Urinary bladder (tissue), 4 donors: ENCODE data around the gene LCP2. TPM values are rescaled to one million over a fixed set of nuclear protein-coding genes. Genes with fewer than 3 reads are reported as not detected.
A peak's percentile ranks its signal among the peaks of the same experiment; 100 is the strongest.

Experiments
- DNase-seq: peaks from one replicate; pipeline ENCODE4 v3.0.0-alpha.2; 2015; ENCODE audit errors: extremely low spot score
- H3K27ac ChIP-seq: one replicate; pipeline ENCODE4 v1.5.1; 2013; ENCODE audit warnings: low read depth, mild to moderate bottlenecking, moderate library complexity
- H3K36me3 ChIP-seq: one replicate; pipeline ENCODE4 v1.6.1; 2013; ENCODE audit warnings: mild to moderate bottlenecking, moderate library complexity; ENCODE audit not compliant: insufficient read depth
- H3K4me1 ChIP-seq: one replicate; pipeline ENCODE4 v1.6.1; 2013; ENCODE audit warnings: mild to moderate bottlenecking, moderate library complexity; ENCODE audit not compliant: insufficient read depth
- H3K4me3 ChIP-seq: one replicate; pipeline ENCODE4 v1.5.1; 2013; ENCODE audit warnings: low read depth, low read length
- WGBS: extraction: QIAGEN DNeasy Blood & Tissue Kit; methylation state at CpG from one replicate; pipeline ENCODE4 v1.1.7; 2013; 5-methylcytosine and 5-hydroxymethylcytosine counted together
- polyA plus RNA-seq: library from polyadenylated mRNA; stranded (reverse); fragments of 200-250 nt; gene quantifications from one replicate; pipeline ENCODE4 v1.2.3, GENCODE V29; 2013
- total RNA-seq: library from RNA; depleted of rRNA; stranded (reverse); fragments of >200 nt; gene quantifications from one replicate; pipeline ENCODE4 v1.2.3, GENCODE V29; 2014
- donor health status: healthy with polysubstance abuse.
- donor health status: healthy.

Gene LCP2
- total and polyA plus RNA-seq, 2 donors: 8.4 to 8.5 TPM

DNA sequence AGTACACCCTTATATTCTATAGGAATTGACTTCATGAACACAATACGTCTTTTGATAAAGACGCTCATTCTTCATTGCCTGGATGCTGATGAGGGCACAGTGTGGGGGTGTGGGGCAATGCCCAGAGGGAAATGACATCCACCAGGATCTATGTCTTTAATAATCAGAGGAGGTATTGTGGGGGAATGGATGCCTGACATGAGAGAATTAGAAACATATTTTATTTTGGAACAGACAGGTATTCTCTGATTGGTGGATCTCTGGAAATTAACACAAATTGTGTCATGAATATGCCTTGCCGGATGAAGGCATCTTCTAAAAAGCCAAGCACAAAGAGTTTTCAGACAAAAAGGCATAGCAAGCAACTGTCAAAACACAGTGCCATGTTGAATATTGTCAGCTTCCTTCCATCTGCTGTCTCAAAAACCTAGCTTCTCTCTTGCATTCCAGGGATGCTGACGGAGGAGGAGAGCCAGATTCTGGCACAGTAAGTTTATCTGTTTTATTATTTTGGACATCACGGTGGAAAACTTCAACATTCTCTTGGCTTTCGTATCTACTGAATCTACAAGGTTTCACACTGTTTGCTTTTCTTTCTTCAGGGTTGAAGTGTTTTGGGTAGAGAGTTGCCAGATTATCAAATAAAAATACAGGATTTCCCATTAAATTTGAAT lies 68.7 kb downstream of the LCP2 start:
- no peak for DNase-seq
- Histone ChIP-seq H3K4me1 (peaks cover 2% of the 10 kb centered on the region), H3K4me3 (no peak overlapping the region), H3K36me3 (no peaks in the 10 kb centered on the region), H3K27ac (no peak overlapping the region)
- 58% methylated on average over 6 of the region's 6 CpGs for WGBS

DNA sequence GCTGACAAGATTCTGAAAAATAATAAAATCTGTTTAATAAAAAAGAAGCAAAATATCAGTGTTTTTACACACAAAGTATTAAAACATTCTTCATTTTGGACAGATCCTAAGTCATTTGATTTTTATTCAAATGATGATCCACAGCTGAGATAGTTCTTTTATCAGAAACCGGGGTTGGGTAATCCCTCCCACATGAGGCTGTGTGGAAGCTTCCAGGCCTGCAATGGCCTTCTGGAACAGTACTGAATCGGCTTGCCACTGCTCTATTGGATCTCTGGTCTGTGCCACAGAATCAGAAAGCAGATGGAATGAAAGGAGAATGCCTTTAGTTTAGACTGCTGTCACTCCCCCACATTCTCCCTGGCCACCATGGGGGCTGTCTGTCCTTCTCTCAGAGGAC lies 70.9 kb downstream of the LCP2 start:
- Histone ChIP-seq H3K4me1 (peaks cover 3% of the 10 kb centered on the region), H3K4me3 (no peak overlapping the region), H3K27ac (no peak overlapping the region), H3K36me3 (no peaks in the 10 kb centered on the region)
- WGBS: 50% methylated on average over 2 of the region's 2 CpGs
- no peak for DNase-seq

DNA sequence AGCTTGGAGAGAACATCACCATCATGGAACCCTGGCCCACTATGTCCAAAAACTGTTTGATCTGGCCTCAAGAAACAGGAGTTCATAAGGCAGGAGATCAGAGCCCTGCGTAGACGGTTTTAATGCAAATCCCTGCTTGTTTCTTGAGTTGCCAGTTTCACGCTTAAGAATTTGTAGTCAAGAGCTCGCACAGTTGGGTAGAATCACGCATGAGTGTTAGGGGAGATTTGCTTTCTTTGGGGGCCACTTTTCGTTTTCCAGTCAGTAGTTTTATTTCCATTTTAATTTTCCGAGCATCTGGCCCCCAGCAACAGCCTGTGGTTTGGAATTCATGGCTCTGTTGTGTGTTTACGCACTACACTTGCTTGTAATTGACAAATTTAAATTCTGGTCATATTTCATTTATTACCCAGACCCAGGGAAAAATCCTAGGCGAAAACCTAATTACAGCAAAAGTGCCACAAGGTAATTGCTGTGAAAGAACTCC lies 71.4 kb downstream of the LCP2 start:
- 81% methylated on average over 9 of the region's 9 CpGs for WGBS
- peaks cover 3% of the 10 kb centered on the region for H3K4me1 ChIP-seq
- no peak overlapping the region for H3K4me3 ChIP-seq
- no peaks in the 10 kb centered on the region for H3K36me3 ChIP-seq
- H3K27ac ChIP-seq: no peak overlapping the region
- no peak for DNase-seq

DNA sequence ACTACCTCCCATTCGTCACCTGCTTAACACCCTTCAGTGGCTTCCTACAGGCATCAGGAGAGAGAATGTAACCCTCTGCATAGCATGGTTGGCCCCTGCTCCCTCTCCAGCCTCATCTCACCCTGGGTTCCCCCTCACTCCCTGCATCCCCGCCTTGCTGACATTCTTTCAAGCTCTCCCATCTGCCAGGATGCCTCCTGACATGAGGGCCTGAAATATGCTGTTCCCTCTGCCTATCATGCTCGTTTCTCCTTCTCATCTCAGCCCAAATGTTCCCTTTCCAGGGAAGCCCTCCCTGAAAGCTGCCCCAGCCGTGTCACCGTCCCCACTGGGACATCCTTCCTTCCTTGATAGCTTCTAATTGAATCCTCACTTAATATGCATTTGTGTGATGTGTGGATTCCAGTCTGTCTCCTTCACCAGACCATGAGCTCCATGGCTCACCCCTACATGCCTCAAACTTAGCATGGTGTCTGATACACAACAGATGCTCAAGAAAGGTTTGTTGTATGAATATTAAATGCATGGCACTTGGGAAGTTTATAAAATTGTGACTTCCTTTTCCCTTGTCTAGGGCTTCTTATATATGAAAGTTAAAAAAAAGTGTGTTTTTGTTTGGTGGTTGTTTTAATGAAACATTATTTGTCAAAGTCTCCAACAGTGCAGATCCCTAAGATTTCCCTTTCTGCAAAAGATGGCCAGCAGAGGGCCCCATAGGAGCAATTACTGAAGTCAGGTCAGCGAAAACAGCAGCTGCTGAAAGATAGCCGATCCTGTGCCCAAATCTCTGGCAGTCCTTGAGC lies 72.0 kb downstream of the LCP2 start:
- Histone ChIP-seq H3K4me1 (peaks cover 3% of the 10 kb centered on the region), H3K27ac (no peak overlapping the region), H3K4me3 (no peak overlapping the region), H3K36me3 (no peaks in the 10 kb centered on the region)
- DNase-seq: no peak
- WGBS: 62% methylated on average over 7 of the region's 7 CpGs

GRCh38 chr5:170223906-170224305 lies 73.7 kb downstream of the LCP2 start:
- H3K36me3 ChIP-seq: no peaks in the 10 kb centered on the region
- H3K4me3 ChIP-seq: no peak overlapping the region
- DNase-seq: no peak
- 86% methylated on average over 5 of the region's 5 CpGs for WGBS
- no peak overlapping the region for H3K27ac ChIP-seq
- H3K4me1 ChIP-seq: peaks cover 3% of the 10 kb centered on the region

GRCh38 chr5:170223360-170223759 lies 74.2 kb downstream of the LCP2 start:
- no peaks in the 10 kb centered on the region for H3K36me3 ChIP-seq
- H3K27ac ChIP-seq: no peak overlapping the region
- peaks cover 3% of the 10 kb centered on the region for H3K4me1 ChIP-seq
- H3K4me3 ChIP-seq: no peak overlapping the region
- DNase-seq: no peak

GRCh38 chr5:170221327-170221741 lies 76.2 kb downstream of the LCP2 start:
- Histone ChIP-seq H3K36me3 (no peaks in the 10 kb centered on the region), H3K27ac (peak overlapping the region; percentile 57), H3K4me1 (peaks cover 3% of the 10 kb centered on the region), H3K4me3 (no peak overlapping the region)
- DNase-seq: peak; percentile 48
- 29% methylated on average over 6 of the region's 6 CpGs for WGBS

DNA sequence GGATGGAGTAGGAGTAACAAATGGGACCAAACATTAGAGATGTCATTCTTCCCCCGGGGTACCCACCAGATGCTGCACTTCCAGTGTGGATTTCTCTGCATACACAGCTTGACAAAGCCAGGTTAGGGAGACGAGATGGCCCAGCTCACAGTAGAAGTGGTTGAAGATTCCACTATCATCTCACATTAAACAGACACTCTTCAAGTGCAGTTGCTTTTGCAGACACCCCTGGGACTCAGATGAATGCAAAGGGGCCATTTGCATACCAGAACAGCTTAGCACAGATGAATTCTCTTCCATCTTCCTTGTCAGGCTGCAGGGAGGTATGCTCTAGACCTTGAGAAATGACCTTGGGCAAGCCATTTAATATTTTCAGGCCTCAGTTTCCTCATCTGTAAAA lies 77.4 kb downstream of the LCP2 start:
- H3K4me1 ChIP-seq: peaks cover 3% of the 10 kb centered on the region
- H3K27ac ChIP-seq: no peak overlapping the region
- 79% methylated on average over 2 of the region's 2 CpGs for WGBS

DNA sequence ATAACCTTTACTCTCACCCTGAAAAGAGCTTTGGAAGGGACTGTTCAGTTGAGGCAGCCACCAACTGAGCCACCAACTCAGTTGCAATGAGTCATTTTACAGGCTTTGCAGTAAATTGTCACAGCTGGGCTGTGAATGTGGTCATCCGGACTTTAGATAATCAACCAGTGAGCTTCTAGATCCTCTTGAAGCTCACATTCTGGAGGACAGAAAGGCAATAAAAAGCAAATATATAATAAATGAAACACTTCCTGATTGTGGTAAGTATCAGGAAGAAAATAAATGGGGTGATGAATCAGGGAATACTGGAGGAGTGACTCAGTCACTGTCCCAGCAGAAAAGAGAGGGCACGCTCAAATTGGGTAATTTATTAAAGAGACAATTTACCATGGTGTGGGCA lies 78.0 kb downstream of the LCP2 start:
- 62% methylated on average over 2 of the region's 2 CpGs for WGBS

More for the DNA sequence above, 77.4 kb downstream of the LCP2 start:
- no peak for DNase-seq
- Histone ChIP-seq H3K4me3 (no peak overlapping the region), H3K36me3 (no peaks in the 10 kb centered on the region)

GRCh38 chr5:170218726-170219125 lies 78.9 kb downstream of the LCP2 start:
- Histone ChIP-seq H3K36me3 (no peaks in the 10 kb centered on the region), H3K4me1 (no peaks in the 10 kb centered on the region), H3K27ac (no peak overlapping the region), H3K4me3 (no peak overlapping the region)
- WGBS: 56% methylated on average over 1 of the region's 1 CpG
- no peak for DNase-seq

More for the DNA sequence above, 78.0 kb downstream of the LCP2 start:
- no peak overlapping the region for H3K4me3 ChIP-seq
- peaks cover 3% of the 10 kb centered on the region for H3K4me1 ChIP-seq
- H3K27ac ChIP-seq: no peak overlapping the region
- H3K36me3 ChIP-seq: no peaks in the 10 kb centered on the region
- DNase-seq: no peak

DNA sequence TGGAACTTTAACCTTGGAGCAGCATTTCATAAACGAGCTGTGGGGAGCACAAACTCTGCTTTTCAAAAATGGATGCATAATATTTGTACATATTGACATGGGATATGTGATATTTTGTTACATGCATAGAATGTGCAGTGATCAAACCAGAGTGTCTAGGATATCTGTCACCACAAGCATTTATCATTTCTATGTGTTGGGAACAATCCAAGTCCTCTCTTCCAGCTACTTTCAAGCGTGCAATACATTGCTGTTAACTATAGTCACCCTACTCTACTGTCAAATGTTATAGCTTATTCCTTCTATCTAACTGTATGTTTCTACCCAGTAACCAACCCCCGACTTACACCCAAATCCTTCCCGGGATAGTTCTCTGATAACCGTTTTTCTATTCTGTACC lies 79.7 kb downstream of the LCP2 start:
- Histone ChIP-seq H3K36me3 (no peaks in the 10 kb centered on the region), H3K4me3 (no peak overlapping the region), H3K27ac (no peak overlapping the region), H3K4me1 (no peaks in the 10 kb centered on the region)
- WGBS: 79% methylated on average over 5 of the region's 5 CpGs
- no peak for DNase-seq

DNA sequence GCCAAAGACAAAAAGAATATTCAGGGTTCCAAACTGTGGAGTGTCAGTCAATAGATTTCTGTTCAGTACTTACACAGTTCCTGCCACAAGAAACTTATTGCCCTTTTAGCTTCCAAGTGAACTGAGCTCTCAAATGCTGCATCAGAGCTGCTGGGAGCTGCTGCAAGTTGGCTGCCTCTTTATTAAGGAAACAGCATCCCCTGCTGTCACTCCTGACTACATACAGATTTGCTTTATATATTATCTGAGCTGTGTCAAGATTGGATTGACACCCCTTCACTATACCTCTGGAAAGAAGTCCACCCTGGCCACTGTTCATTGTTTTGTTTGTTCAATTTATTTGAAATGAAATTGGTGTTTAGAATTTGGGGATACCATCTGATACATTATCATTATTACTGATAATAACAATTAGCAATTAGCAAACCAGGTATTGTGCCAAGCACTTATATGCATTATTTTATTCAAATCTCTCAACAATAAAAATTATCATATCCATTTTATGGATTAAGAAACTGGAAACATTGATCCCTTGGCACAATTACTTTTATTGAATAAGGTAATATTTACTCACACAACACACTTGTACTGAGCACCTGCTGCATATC lies 81.2 kb downstream of the LCP2 start:
- DNase-seq: no peak
- no peak overlapping the region for H3K4me3 ChIP-seq

DNA sequence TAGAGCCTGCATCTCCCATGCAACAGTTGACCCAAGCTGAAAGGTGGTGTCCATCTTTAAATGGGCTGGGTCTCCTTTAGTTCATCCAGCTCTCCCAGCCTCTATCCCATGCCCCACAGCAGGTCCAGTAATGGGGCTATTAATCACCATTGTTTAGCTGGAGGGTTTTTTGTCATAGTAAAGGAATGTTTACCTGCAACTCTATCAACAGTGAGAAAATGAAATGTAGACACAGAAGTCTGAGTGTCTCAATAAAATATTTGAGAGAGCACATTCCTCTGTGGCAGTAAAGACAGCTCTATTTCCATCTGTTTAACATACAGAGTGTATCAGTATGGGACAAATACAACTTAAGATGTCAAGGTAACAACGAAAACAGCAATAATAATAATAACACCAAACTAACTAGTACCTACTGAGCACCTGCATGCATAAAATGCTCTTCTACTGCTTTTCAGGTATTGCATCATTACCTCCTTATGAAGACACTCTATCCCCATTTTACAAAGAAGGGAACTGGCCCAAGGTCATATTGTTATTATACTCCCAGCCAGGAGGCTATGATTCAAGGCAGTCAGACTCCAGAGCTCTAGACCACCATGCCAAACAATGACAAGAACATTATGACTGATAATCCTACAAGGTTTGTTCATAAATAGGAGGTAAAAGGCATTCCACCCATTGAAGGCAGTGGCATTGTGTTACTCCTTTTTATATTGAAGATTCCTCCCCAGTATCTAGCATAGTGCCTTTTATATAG lies 85.8 kb downstream of the LCP2 start:
- WGBS: 69% methylated on average over 1 of the region's 1 CpG
- DNase-seq: no peak
- Histone ChIP-seq H3K4me3 (no peak overlapping the region), H3K36me3 (no peaks in the 10 kb centered on the region), H3K27ac (no peak overlapping the region), H3K4me1 (no peaks in the 10 kb centered on the region)

More for the DNA sequence above, 81.2 kb downstream of the LCP2 start:
- Histone ChIP-seq H3K4me1 (no peaks in the 10 kb centered on the region), H3K27ac (no peak overlapping the region), H3K36me3 (no peaks in the 10 kb centered on the region)
